Lower lobe of right lung (tissue), 2 donors: ENCODE data around the gene RHOBTB3. TPM values are rescaled to one million over a fixed set of nuclear protein-coding genes. Genes with fewer than 3 reads are reported as not detected.

Source experiments
- ATAC-seq, 2 donors: fragments of 200-7000 bp; cut with Tn5 transposase; one replicate each; pipeline ENCODE4 v1.9.1; 2020 to 2022; ENCODE audit warnings: mild to moderate bottlenecking in 2 of 2, moderate library complexity in 2 of 2
- DNase-seq: peaks from one replicate; pipeline ENCODE4 v3.0.0-alpha.2; 2020
- H3K27ac ChIP-seq: fragments of 200-600 bp; one replicate; pipeline ENCODE4 v1.8.0; 2022
- H3K27me3 ChIP-seq: fragments of 200-600 bp; one replicate; pipeline ENCODE4 v1.8.0; 2022; ENCODE audit warnings: low read depth
- H3K36me3 ChIP-seq: fragments of 200-600 bp; one replicate; pipeline ENCODE4 v1.8.0; 2022; ENCODE audit warnings: mild to moderate bottlenecking
- H3K4me1 ChIP-seq: fragments of 200-600 bp; one replicate; pipeline ENCODE4 v1.8.0; 2022
- H3K4me3 ChIP-seq: fragments of 200-600 bp; one replicate; pipeline ENCODE4 v1.8.0; 2022; ENCODE audit warnings: mild to moderate bottlenecking
- H3K9me3 ChIP-seq: fragments of 200-600 bp; one replicate; pipeline ENCODE4 v1.8.0; 2022
- intact Hi-C: fragments of 100-400 bp; cut with DNase I; formaldehyde crosslinking; loops from one replicate; pipeline ENCODE4 v1.11.0; 2022
- total RNA-seq: library from RNA; stranded (reverse); fragmentation: NEBNext Ultra II Directional; extraction: Animal tissue kit (Norgen Biotek cat#: 25700); gene quantifications from one replicate; pipeline ENCODE4 v1.2.1, GENCODE V29; 2021
- TF ChIP-seq, protein P1 (sequence below): fragments of 200-600 bp; IDR thresholded peaks from one replicate; pipeline ENCODE4 v1.8.0; 2022; ENCODE audit warnings: antibody characterized with exemption, mild to moderate bottlenecking
- donor health status: DM: no; HTN: yes; CAD: no; lungs with severe emphysema.

Gene RHOBTB3
- total RNA-seq, 1 donor from 2014 or later, result 51.7 TPM

DNA sequence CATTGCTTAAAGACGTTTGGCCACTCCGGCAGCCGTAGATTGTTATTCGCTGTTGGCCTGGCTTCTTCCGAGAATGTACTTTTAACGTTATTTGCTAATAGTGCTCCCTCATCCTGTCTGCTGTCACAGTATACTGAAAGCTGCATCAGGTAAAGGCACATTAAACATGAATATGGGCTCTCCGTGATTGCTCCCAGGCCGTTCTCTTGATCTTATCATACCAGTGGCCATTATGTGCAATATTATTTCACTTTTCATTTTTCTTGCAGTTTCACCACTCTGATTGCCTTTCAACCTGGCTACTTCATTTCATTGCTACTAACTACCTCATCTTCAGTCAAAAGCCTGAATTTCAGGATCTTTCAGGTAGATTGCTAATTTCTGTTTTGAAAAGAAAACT lies 57.4 kb downstream of the RHOBTB3 start:
- TF ChIP-seq, protein P1, sequence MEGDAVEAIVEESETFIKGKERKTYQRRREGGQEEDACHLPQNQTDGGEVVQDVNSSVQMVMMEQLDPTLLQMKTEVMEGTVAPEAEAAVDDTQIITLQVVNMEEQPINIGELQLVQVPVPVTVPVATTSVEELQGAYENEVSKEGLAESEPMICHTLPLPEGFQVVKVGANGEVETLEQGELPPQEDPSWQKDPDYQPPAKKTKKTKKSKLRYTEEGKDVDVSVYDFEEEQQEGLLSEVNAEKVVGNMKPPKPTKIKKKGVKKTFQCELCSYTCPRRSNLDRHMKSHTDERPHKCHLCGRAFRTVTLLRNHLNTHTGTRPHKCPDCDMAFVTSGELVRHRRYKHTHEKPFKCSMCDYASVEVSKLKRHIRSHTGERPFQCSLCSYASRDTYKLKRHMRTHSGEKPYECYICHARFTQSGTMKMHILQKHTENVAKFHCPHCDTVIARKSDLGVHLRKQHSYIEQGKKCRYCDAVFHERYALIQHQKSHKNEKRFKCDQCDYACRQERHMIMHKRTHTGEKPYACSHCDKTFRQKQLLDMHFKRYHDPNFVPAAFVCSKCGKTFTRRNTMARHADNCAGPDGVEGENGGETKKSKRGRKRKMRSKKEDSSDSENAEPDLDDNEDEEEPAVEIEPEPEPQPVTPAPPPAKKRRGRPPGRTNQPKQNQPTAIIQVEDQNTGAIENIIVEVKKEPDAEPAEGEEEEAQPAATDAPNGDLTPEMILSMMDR, result no peak
- no peaks in the 10 kb centered on the region for H3K27me3 ChIP-seq
- no peaks in the 10 kb centered on the region for H3K9me3 ChIP-seq
- ATAC-seq (no peak), DNase-seq (no peak)
- H3K4me3 ChIP-seq, result no peak overlapping the region
- no peak overlapping the region for H3K27ac ChIP-seq
- H3K36me3 ChIP-seq, result peaks cover 6% of the 10 kb centered on the region
- intact Hi-C loops, result no loop called here
- peaks cover 8% of the 10 kb centered on the region for H3K4me1 ChIP-seq

DNA sequence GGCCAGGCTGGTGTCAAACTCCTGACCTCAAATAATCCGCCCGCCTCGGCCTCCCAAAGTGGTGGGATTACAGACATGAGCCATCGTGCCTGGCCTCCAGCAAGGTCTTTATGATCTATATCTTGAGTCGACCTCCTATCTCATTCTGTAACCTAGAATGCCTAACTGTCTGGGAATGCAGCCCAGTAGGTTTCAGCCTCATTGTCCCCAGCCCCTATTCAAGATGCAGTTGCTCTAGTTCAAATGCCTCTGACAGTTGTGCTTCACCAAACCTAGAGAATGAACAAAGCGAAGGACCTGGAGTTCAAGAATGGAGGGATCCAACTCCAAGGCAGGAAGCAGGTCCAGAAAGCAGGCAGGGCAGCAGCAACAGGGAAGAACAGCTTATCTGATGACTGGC lies 60.6 kb downstream of the RHOBTB3 start:
- Histone ChIP-seq H3K27ac (no peak overlapping the region), H3K27me3 (no peaks in the 10 kb centered on the region), H3K4me1 (no peaks in the 10 kb centered on the region), H3K36me3 (peaks cover 13% of the 10 kb centered on the region), H3K4me3 (no peak overlapping the region), H3K9me3 (no peaks in the 10 kb centered on the region)
- ATAC-seq (no peak), DNase-seq (no peak)
- intact Hi-C loops, result no loop called here
- TF ChIP-seq, protein P1, result no peak

DNA sequence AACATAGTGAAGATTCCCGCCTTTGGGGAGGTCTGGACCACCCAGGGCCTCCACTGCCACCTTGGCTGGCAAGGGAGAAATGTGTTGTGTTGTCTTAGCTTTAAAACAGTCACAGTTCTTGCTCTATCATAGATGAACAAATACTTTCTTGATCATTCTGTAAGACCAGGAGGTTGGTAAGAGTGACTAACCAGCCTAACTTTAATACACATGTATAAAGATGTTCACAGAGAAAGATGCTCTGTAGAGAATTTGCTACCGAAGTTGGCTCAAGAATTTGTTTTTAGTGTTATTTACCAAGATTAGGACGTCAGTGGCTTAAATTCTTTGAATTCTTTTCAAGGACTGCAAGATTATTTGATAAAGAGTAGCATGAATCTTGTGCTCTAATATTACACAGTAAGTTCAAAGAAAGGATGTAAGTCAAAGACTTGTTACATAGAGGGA lies 63.0 kb downstream of the RHOBTB3 start:
- TF ChIP-seq, protein P1, result no peak
- Histone ChIP-seq H3K36me3 (peaks cover 7% of the 10 kb centered on the region), H3K4me3 (no peak overlapping the region), H3K27ac (no peak overlapping the region), H3K9me3 (no peaks in the 10 kb centered on the region), H3K27me3 (no peaks in the 10 kb centered on the region), H3K4me1 (no peaks in the 10 kb centered on the region)
- ATAC-seq (no peak), DNase-seq (no peak)
- intact Hi-C loops, result no loop called here

DNA sequence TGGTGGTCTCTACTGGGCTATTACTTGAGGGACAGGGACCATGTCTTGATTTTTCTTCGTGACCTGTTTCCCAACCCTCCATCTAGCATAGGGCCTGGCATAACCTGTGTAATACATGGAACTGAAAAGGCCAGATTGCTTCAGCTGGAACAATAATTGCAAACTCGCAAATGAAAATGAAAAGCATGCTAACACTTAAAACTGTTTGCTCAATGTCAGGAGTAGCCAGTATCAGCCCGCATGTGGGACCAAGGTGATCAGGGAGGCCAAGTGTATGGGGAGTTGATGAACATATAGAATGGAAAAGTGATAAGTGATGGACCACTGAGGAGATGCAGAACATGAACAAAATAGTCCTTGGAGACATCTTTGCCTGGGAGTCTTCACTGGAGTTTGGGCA lies 66.2 kb downstream of the RHOBTB3 start:
- Histone ChIP-seq H3K4me3 (no peak overlapping the region), H3K36me3 (peaks cover 7% of the 10 kb centered on the region), H3K27me3 (no peaks in the 10 kb centered on the region), H3K9me3 (no peaks in the 10 kb centered on the region), H3K4me1 (no peaks in the 10 kb centered on the region), H3K27ac (no peak overlapping the region)
- TF ChIP-seq, protein P1, result no peak
- intact Hi-C loops, result no loop called here
- no peak for ATAC-seq
- DNase-seq, result no peak

DNA sequence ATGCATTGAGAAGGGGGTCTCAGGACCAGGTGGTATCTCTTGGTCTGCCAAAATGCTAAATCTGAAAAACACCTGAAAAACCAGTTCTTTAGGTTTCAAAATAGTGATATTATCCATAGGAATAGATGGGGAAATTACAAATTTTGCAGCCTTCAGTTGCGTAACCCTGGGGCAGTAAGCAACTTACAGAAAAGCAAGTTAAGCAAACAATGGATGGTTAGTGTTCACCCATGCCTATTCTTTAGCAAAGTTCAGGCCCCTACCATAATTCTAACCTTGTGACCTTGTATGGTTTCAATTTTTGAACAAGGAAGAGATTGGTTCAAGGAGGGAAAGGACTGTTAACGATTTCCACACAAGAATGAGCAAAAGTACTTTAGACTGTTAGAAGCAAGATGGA lies 66.9 kb downstream of the RHOBTB3 start:
- Histone ChIP-seq H3K27me3 (no peaks in the 10 kb centered on the region), H3K27ac (no peak overlapping the region), H3K4me3 (no peak overlapping the region), H3K36me3 (peaks cover 7% of the 10 kb centered on the region), H3K9me3 (no peaks in the 10 kb centered on the region), H3K4me1 (no peaks in the 10 kb centered on the region)
- intact Hi-C loops, result no loop called here
- ATAC-seq (no peak), DNase-seq (no peak)
- TF ChIP-seq, protein P1, result no peak

DNA sequence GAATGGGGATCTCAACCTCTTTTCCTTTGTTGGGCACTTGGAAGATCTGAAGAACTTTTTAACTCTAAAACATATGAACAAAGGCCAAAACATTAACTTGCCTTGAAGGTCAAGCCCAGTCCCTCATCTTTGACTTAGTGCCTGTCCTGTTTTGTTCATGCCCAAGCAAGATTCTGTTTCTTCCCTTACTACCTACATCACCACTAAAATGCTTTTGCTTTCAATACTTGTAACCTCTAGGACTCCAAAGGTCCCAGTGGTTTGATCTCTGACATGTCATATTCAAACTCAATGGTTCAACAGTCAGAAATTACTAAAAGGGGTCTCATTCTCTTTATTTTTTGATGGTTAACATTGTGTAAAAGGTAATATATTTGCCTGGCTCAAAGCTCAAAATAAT lies 67.4 kb downstream of the RHOBTB3 start:
- DNase-seq (no peak), ATAC-seq (no peak)
- H3K4me3 ChIP-seq, result no peak overlapping the region

More for the DNA sequence above, 67.4 kb downstream of the RHOBTB3 start:
- Histone ChIP-seq H3K9me3 (no peaks in the 10 kb centered on the region), H3K27ac (no peak overlapping the region), H3K27me3 (no peaks in the 10 kb centered on the region), H3K36me3 (peaks cover 7% of the 10 kb centered on the region), H3K4me1 (peaks cover 2% of the 10 kb centered on the region)
- TF ChIP-seq, protein P1, result no peak
- intact Hi-C loops, result no loop called here
